B cell (primary cell): ENCODE data around the gene NIP7. TPM values are rescaled to one million over a fixed set of nuclear protein-coding genes. Genes with fewer than 3 reads are reported as not detected.

ENCODE experiments used
- ATAC-seq: fragments of 200-7000 bp; cut with Tn5 transposase; one replicate; pipeline ENCODE4 v1.10.0; 2021; ENCODE audit warnings: low read depth, mild to moderate bottlenecking, moderate number of reproducible peaks, moderate library complexity
- CTCF ChIA-PET: fragments of 350-600 bp; sonication (Branson Sonifier 250); formaldehyde crosslinking; loops from one replicate; lab custom pipeline; 2021; ENCODE audit warnings: antibody characterized with exemption, inconsistent platforms; lab: Charles Lee
- POLR2A ChIA-PET: fragments of 350-600 bp; sonication (Branson Sonifier 250); formaldehyde crosslinking; loops from one replicate; lab custom pipeline; 2021; ENCODE audit warnings: antibody characterized with exemption; lab: Charles Lee
- DNase-seq: peaks from one replicate; pipeline ENCODE4 v3.0.0; 2013
- H2AFZ ChIP-seq: 2 replicates; pipeline ENCODE4 v1.6.1; 2012; ENCODE audit warnings: mild to moderate bottlenecking, low read depth, low read length; ENCODE audit not compliant: insufficient read depth, poor library complexity, severe bottlenecking
- H3K27ac ChIP-seq, 2 donors: 1 replicate in 1 of 2; 2 replicates in 1 of 2; pipeline ENCODE4 v1.5.1; 2012 to 2013; ENCODE audit warnings: low read length in 2 of 2, mild to moderate bottlenecking in 2 of 2, moderate library complexity in 1 of 2
- H3K27me3 ChIP-seq, 4 experiments: fragments of 200-600 bp in 1 of 4; sonication (generic) in 1 of 4; replicated peaks in 1 of 4; 1 replicate in 2 of 4; 2 replicates in 2 of 4; pipeline versions ENCODE4 v1.6.1 to v1.7.0; 2013 to 2016; ENCODE audit warnings: low read length in 3 of 4, mild to moderate bottlenecking in 2 of 4, mixed read lengths in 1 of 4, moderate library complexity in 1 of 4; ENCODE audit not compliant: insufficient read depth in 4 of 4, control insufficient read depth in 3 of 4; ENCODE audit errors: control extremely low read depth in 1 of 4
- H3K36me3 ChIP-seq, 2 experiments: replicated peaks in 1 of 2; 1 replicate in 1 of 2; 2 replicates in 1 of 2; pipeline versions ENCODE4 v1.6.1 to v1.7.1; 2013; ENCODE audit warnings: low read length in 1 of 2; ENCODE audit not compliant: insufficient read depth in 2 of 2, control insufficient read depth in 1 of 2; ENCODE audit errors: control extremely low read depth in 1 of 2, extremely low read depth in 1 of 2
- H3K4me1 ChIP-seq, 2 donors: fragments of 200-600 bp in 1 of 2; sonication (generic) in 1 of 2; 1 replicate in 1 of 2; 2 replicates in 1 of 2; pipeline versions ENCODE4 v1.5.1 to v1.6.1; 2013 to 2017; ENCODE audit warnings: low read length in 2 of 2; ENCODE audit not compliant: control insufficient read depth in 2 of 2, insufficient read depth in 2 of 2
- H3K4me2 ChIP-seq: replicated peaks from 2 replicates; pipeline ENCODE3; 2012; ENCODE audit warnings: mild to moderate bottlenecking, low read depth, low read length; ENCODE audit not compliant: poor library complexity, severe bottlenecking
- H3K4me3 ChIP-seq, 5 experiments: fragments of 200-600 bp in 1 of 5; sonication (generic) in 1 of 5; 1 replicate in 3 of 5; 2 replicates in 2 of 5; pipeline versions ENCODE4 v1.5.1 to v1.7.0; 2011 to 2016; ENCODE audit warnings: low read length in 4 of 5, mild to moderate bottlenecking in 4 of 5, low read depth in 2 of 5, control low read depth in 1 of 5, moderate library complexity in 1 of 5; ENCODE audit not compliant: insufficient read depth in 1 of 5; ENCODE audit errors: control extremely low read depth in 1 of 5, extremely low read depth in 1 of 5
- H3K79me2 ChIP-seq: fragments of 200-600 bp; sonication (generic); one replicate; pipeline ENCODE4 v1.6.0; 2016; ENCODE audit warnings: low read length; ENCODE audit not compliant: control insufficient read depth, insufficient read depth
- H3K9ac ChIP-seq: fragments of 200-600 bp; sonication (generic); 2 replicates; pipeline ENCODE4 v1.6.1; 2017; ENCODE audit warnings: mild to moderate bottlenecking, low read length, moderate library complexity
- H3K9me3 ChIP-seq, 3 donors: one replicate each; pipeline versions ENCODE4 v1.6.1 to v1.7.1; 2013; ENCODE audit warnings: low read length in 2 of 3; ENCODE audit not compliant: control insufficient read depth in 2 of 3, insufficient read depth in 1 of 3; ENCODE audit errors: control extremely low read depth in 1 of 3
- H4K20me1 ChIP-seq: 2 replicates; pipeline ENCODE4 v1.6.0; 2012; ENCODE audit warnings: mild to moderate bottlenecking, low read length; ENCODE audit not compliant: insufficient read depth, control insufficient read depth, poor library complexity, severe bottlenecking
- H3K27ac Mint-ChIP-seq: one replicate; pipeline ENCODE4 v1.8.0; 2021; ENCODE audit warnings: mixed read lengths
- H3K27me3 Mint-ChIP-seq: one replicate; pipeline ENCODE4 v1.8.0; 2021; ENCODE audit warnings: mixed read lengths
- H3K4me1 Mint-ChIP-seq: one replicate; pipeline ENCODE4 v1.8.0; 2021; ENCODE audit warnings: mixed read lengths
- H3K4me3 Mint-ChIP-seq: one replicate; pipeline ENCODE4 v1.8.0; 2021; ENCODE audit warnings: mixed read lengths
- H3K9me3 Mint-ChIP-seq: one replicate; pipeline ENCODE4 v1.8.0; 2022; ENCODE audit warnings: mixed read lengths; ENCODE audit not compliant: insufficient read depth
- EZH2 ChIP-seq: IDR thresholded peaks from 2 replicates; pipeline ENCODE4 v1.6.1; 2012; ENCODE audit warnings: borderline replicate concordance, low read depth, mild to moderate bottlenecking, moderate library complexity, low read length; ENCODE audit not compliant: insufficient read depth, poor library complexity, severe bottlenecking
- WGBS: methylation state at CpG from one replicate; pipeline ENCODE4 v1.1.5; 2013; ENCODE audit warnings: missing lambda C conversion rate; ENCODE audit not compliant: insufficient coverage; 5-methylcytosine and 5-hydroxymethylcytosine counted together
- intact Hi-C: fragments of 100-400 bp; cut with micrococcal nuclease; formaldehyde crosslinking; loops from one replicate; pipeline ENCODE4 v1.10.0; 2022
- polyA plus RNA-seq: library from polyadenylated mRNA; depleted of rRNA; stranded (reverse); fragments of >200 nt; gene quantifications from 2 replicates; pipeline ENCODE4 v1.2.3, GENCODE V29; 2012
- total RNA-seq, 2 donors: library from RNA; stranded (reverse); fragments of 120-200 nt in 1 of 2; gene quantifications; 1 replicate in 1 of 2; 2 replicates in 1 of 2; pipeline versions ENCODE4 v1.2.3 to v1.2.4, GENCODE V29; 2013 to 2022
- TF ChIP-seq, protein P1 (sequence below): fragments of 200-600 bp; IDR thresholded peaks from one replicate; pipeline ENCODE4 v1.8.0; 2022; ENCODE audit warnings: antibody characterized with exemption, mild to moderate bottlenecking

NIP7 gene
- total and polyA plus RNA-seq, 2 donors (not counting 1 experiment from before 2014, with no cell fraction given): 4.4 to 20.2 TPM

DNA sequence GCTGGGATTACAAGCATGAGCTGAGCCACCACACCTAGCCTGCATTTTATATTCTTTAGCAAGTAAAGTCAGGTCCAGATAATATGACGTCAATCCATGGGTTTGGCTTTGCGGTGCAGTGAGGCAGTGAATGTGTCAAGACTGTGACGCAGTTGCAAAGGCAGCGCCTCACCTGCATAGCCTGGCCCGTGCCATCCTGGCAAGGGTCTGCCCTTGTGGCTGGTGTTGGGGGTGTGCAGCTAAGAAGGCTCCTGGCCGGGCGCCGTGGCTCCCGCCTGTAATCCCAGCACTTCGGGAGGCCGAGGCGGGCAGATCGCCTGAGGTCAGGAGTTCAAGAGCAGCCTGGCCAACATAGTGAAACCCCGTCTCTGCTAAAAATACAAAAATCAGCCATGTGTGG lies 16.2 kb upstream of the NIP7 start:
- Histone ChIP-seq H3K27ac (no peak overlapping the region), H3K4me2 (no peak overlapping the region), H3K79me2 (peaks cover 72% of the 10 kb centered on the region), H3K4me3 (no peak overlapping the region), H3K27me3 (no peaks in the 10 kb centered on the region), H3K4me1 (peaks cover 3 to 11% of the 10 kb centered on the region in 2 donors), H2AFZ (no peak overlapping the region), H4K20me1 (peaks cover 73% of the 10 kb centered on the region), H3K9me3 (no peaks in the 10 kb centered on the region), H3K36me3 (peaks cover 1 to 78% of the 10 kb centered on the region in 2 experiments), H3K9ac (no peak overlapping the region)
- Mint-ChIP-seq H3K27ac (no peak overlapping the region), H3K4me1 (peaks cover 23% of the 10 kb centered on the region), H3K4me3 (no peak overlapping the region), H3K27me3 (no peaks in the 10 kb centered on the region), H3K9me3 (no peaks in the 10 kb centered on the region)
- POLR2A ChIA-PET: no interaction called here
- TF ChIP-seq EZH2: no peak
- TF ChIP-seq, protein P1, sequence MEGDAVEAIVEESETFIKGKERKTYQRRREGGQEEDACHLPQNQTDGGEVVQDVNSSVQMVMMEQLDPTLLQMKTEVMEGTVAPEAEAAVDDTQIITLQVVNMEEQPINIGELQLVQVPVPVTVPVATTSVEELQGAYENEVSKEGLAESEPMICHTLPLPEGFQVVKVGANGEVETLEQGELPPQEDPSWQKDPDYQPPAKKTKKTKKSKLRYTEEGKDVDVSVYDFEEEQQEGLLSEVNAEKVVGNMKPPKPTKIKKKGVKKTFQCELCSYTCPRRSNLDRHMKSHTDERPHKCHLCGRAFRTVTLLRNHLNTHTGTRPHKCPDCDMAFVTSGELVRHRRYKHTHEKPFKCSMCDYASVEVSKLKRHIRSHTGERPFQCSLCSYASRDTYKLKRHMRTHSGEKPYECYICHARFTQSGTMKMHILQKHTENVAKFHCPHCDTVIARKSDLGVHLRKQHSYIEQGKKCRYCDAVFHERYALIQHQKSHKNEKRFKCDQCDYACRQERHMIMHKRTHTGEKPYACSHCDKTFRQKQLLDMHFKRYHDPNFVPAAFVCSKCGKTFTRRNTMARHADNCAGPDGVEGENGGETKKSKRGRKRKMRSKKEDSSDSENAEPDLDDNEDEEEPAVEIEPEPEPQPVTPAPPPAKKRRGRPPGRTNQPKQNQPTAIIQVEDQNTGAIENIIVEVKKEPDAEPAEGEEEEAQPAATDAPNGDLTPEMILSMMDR: no peak
- CTCF ChIA-PET: no interaction called here
- DNase-seq (no peak), ATAC-seq (no peak)
- intact Hi-C loops: no loop called here
- 94% methylated on average over 14 of the region's 14 CpGs for WGBS

DNA sequence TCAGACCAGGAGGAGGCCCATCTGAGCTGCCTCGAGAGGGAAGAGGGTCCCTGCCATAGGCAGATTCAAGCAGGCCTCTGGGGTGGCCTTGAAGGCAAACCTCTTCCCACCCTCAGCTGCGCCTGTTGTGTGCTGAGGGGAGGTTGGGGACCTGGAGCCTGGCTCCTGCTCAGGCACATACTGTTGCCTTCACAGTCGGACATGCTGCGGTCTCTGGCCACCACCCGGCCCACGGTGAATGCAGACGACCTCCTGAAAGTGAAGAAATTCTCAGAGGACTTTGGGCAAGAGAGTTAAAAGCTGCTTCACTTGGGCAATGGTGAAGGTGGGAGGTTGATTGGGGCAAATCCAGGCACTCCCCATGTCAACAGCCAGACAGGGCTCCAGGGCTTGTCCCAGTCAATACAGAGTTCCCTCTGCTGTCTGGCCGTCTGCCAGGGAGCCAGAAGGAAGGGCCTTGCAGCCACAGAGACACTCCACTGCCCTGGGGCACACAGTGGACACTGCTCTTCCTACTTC lies 15.5 kb upstream of the NIP7 start:
- POLR2A ChIA-PET: no interaction called here
- H3K9ac ChIP-seq: no peak overlapping the region
- H3K4me3 ChIP-seq: no peak overlapping the region
- no peak for DNase-seq
- H3K4me2 ChIP-seq: no peak overlapping the region
- Mint-ChIP-seq H3K4me1 (peaks cover 29% of the 10 kb centered on the region), H3K27ac (no peak overlapping the region), H3K4me3 (no peak overlapping the region), H3K27me3 (no peaks in the 10 kb centered on the region), H3K9me3 (no peaks in the 10 kb centered on the region)
- no peak for TF ChIP-seq EZH2
- TF ChIP-seq, protein P1: no peak
- intact Hi-C loops: no loop called here
- no peaks in the 10 kb centered on the region for H3K27me3 ChIP-seq
- WGBS: 90% methylated on average over 7 of the region's 8 CpGs
- H2AFZ ChIP-seq: no peak overlapping the region
- peaks cover 8 to 17% of the 10 kb centered on the region in 2 donors for H3K4me1 ChIP-seq
- peaks cover 1 to 74% of the 10 kb centered on the region in 2 experiments for H3K36me3 ChIP-seq
- H4K20me1 ChIP-seq: peaks cover 73% of the 10 kb centered on the region
- H3K9me3 ChIP-seq: no peaks in the 10 kb centered on the region
- CTCF ChIA-PET: interaction anchor here (0.9 kb wide), 1 partner anchor 13 kb away, joined by 3 read pairs; no protein-coding TSS in a partner anchor
- no peak for ATAC-seq
- H3K27ac ChIP-seq: no peak overlapping the region
- H3K79me2 ChIP-seq: peaks cover 72% of the 10 kb centered on the region
